ENCODE data around the gene ADGRL3. TPM values are rescaled to one million over a fixed set of nuclear protein-coding genes. Genes with fewer than 3 reads are reported as not detected.

The ADGRL3 gene
- total and polyA plus RNA-seq, 2 donors (not counting 1 experiment from before 2014, with no cell fraction given), result not detected

DNA sequence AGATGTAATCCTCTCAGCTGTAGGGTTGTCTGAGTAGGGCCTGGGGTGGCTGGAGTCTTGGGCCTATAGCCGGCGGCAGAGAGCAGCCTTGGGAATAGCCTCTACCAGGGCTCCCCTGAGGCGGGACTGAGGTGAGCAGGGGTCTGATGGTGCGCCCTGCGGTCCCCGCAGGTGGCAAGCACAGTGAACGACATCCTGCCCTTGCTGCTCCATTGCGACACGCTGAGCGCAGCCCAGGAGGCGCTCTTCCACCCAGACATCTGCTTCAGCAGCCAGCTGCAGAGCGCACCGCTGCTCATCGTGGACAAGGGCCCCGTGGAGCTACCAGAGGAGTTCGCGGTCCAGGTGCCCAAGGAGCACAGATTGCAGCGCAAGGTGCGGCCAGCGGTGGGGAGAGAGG lies 317.0 kb downstream of the ADGRL3 start:
- Histone ChIP-seq H3K9ac (ENCODE audit: low read length) (no peak overlapping the region), H3K27ac (ENCODE audit: low read length in 2 of 2) (no peak overlapping the region), H3K4me2 (replicated peaks; ENCODE audit: low read depth, low read length, poor library complexity, severe bottlenecking) (no peak overlapping the region), H3K4me1 (ENCODE audit: control insufficient read depth in 2 of 2, insufficient read depth in 2 of 2, low read length in 2 of 2) (no peaks in the 10 kb centered on the region), H3K36me3 (replicated peaks in 1 of 2; ENCODE audit: control extremely low read depth in 1 of 2, control insufficient read depth in 1 of 2, extremely low read depth in 1 of 2, insufficient read depth in 2 of 2, low read length in 1 of 2) (no peaks in the 10 kb centered on the region), H3K9me3 (ENCODE audit: control extremely low read depth in 1 of 3, control insufficient read depth in 2 of 3, insufficient read depth in 1 of 3, low read length in 2 of 3) (peaks cover 0 to 6% (median 0%) of the 10 kb centered on the region in 3 donors), H2AFZ (ENCODE audit: insufficient read depth, low read depth, low read length, poor library complexity, severe bottlenecking) (no peak overlapping the region), H3K4me3 (ENCODE audit: control extremely low read depth in 1 of 5, extremely low read depth in 1 of 5, insufficient read depth in 1 of 5, low read depth in 2 of 5, low read length in 4 of 5) (no peak overlapping the region), H3K27me3 (replicated peaks in 1 of 4; ENCODE audit: control extremely low read depth in 1 of 4, control insufficient read depth in 3 of 4, insufficient read depth in 4 of 4, low read length in 3 of 4) (no peaks in the 10 kb centered on the region), H3K79me2 (ENCODE audit: control insufficient read depth, insufficient read depth, low read length) (no peaks in the 10 kb centered on the region), H4K20me1 (ENCODE audit: control insufficient read depth, insufficient read depth, low read length, poor library complexity, severe bottlenecking) (no peaks in the 10 kb centered on the region)
- intact Hi-C loops (cut with micrococcal nuclease), result no loop called here
- H3K27me3 Mint-ChIP-seq, result no peaks in the 10 kb centered on the region
- H3K4me3 Mint-ChIP-seq, result no peak overlapping the region
- H3K27ac Mint-ChIP-seq, result no peak overlapping the region
- peaks cover 4% of the 10 kb centered on the region for H3K9me3 Mint-ChIP-seq (ENCODE audit: insufficient read depth)
- no peak for ATAC-seq (ENCODE audit: low read depth)
- DNase-seq, result no peak
- ChIA-PET CTCF (no interaction called here), POLR2A (no interaction called here)
- TF ChIP-seq, protein P1, sequence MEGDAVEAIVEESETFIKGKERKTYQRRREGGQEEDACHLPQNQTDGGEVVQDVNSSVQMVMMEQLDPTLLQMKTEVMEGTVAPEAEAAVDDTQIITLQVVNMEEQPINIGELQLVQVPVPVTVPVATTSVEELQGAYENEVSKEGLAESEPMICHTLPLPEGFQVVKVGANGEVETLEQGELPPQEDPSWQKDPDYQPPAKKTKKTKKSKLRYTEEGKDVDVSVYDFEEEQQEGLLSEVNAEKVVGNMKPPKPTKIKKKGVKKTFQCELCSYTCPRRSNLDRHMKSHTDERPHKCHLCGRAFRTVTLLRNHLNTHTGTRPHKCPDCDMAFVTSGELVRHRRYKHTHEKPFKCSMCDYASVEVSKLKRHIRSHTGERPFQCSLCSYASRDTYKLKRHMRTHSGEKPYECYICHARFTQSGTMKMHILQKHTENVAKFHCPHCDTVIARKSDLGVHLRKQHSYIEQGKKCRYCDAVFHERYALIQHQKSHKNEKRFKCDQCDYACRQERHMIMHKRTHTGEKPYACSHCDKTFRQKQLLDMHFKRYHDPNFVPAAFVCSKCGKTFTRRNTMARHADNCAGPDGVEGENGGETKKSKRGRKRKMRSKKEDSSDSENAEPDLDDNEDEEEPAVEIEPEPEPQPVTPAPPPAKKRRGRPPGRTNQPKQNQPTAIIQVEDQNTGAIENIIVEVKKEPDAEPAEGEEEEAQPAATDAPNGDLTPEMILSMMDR (IDR thresholded peaks at IDR 0.05), result no peak
- no peak for TF ChIP-seq EZH2 (IDR thresholded peaks at IDR 0.05; ENCODE audit: borderline replicate concordance, insufficient read depth, low read depth, low read length, poor library complexity, severe bottlenecking)
- WGBS (ENCODE audit: insufficient coverage), result 43% methylated on average over 20 of the region's 20 CpGs
- no peaks in the 10 kb centered on the region for H3K4me1 Mint-ChIP-seq

DNA sequence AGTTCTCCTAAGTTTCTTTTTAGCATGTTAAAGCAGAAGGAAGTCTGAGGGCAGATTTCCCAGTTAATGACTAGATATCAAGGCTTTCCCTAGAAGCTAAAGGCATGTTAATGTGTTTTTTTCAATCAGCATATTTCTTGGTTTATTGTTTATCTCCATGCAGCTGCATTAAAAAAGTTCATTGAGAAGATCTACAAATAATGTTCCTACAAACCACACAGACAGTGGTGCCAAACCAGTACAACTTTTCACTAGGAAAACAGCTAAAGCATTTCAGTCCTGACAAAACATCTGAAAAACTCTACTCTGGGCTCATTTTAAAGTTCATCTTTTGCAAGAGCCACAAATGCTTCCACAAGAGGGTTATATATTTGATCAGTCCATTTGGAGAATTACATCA lies 320.0 kb downstream of the ADGRL3 start:
- H3K27ac Mint-ChIP-seq, result no peak overlapping the region
- Histone ChIP-seq H2AFZ (ENCODE audit: insufficient read depth, low read depth, low read length, poor library complexity, severe bottlenecking) (no peak overlapping the region), H3K9me3 (ENCODE audit: control extremely low read depth in 1 of 3, control insufficient read depth in 2 of 3, insufficient read depth in 1 of 3, low read length in 2 of 3) (peaks cover 0 to 6% (median 0%) of the 10 kb centered on the region in 3 donors), H3K27ac (ENCODE audit: low read length in 2 of 2) (no peak overlapping the region), H3K36me3 (replicated peaks in 1 of 2; ENCODE audit: control extremely low read depth in 1 of 2, control insufficient read depth in 1 of 2, extremely low read depth in 1 of 2, insufficient read depth in 2 of 2, low read length in 1 of 2) (no peaks in the 10 kb centered on the region), H3K4me1 (ENCODE audit: control insufficient read depth in 2 of 2, insufficient read depth in 2 of 2, low read length in 2 of 2) (no peaks in the 10 kb centered on the region), H3K4me3 (ENCODE audit: control extremely low read depth in 1 of 5, extremely low read depth in 1 of 5, insufficient read depth in 1 of 5, low read depth in 2 of 5, low read length in 4 of 5) (no peak overlapping the region), H4K20me1 (ENCODE audit: control insufficient read depth, insufficient read depth, low read length, poor library complexity, severe bottlenecking) (no peaks in the 10 kb centered on the region), H3K27me3 (replicated peaks in 1 of 4; ENCODE audit: control extremely low read depth in 1 of 4, control insufficient read depth in 3 of 4, insufficient read depth in 4 of 4, low read length in 3 of 4) (no peaks in the 10 kb centered on the region), H3K4me2 (replicated peaks; ENCODE audit: low read depth, low read length, poor library complexity, severe bottlenecking) (no peak overlapping the region), H3K79me2 (ENCODE audit: control insufficient read depth, insufficient read depth, low read length) (no peaks in the 10 kb centered on the region), H3K9ac (ENCODE audit: low read length) (no peak overlapping the region)
- ChIA-PET CTCF (no interaction called here), POLR2A (no interaction called here)
- H3K4me3 Mint-ChIP-seq, result no peak overlapping the region
- TF ChIP-seq, protein P1 (IDR thresholded peaks at IDR 0.05), result no peak
- TF ChIP-seq EZH2 (IDR thresholded peaks at IDR 0.05; ENCODE audit: borderline replicate concordance, insufficient read depth, low read depth, low read length, poor library complexity, severe bottlenecking), result no peak
- H3K27me3 Mint-ChIP-seq, result no peaks in the 10 kb centered on the region
- H3K4me1 Mint-ChIP-seq, result no peaks in the 10 kb centered on the region
- intact Hi-C loops (cut with micrococcal nuclease), result no loop called here
- DNase-seq (no peak), ATAC-seq (ENCODE audit: low read depth) (no peak)
- peaks cover 4% of the 10 kb centered on the region for H3K9me3 Mint-ChIP-seq (ENCODE audit: insufficient read depth)

Data from B cell (primary cell).